HCT116 (cell line): ENCODE data around the gene BRMS1. TPM values are rescaled to one million over a fixed set of nuclear protein-coding genes. Genes with fewer than 3 reads are reported as not detected.

Source experiments
- ATAC-seq: fragments of 200-7000 bp; cut with Tn5 transposase; 2 replicates; pipeline ENCODE4 v1.9.1; 2020; ENCODE audit warnings: mild to moderate bottlenecking, moderate library complexity
- BruUV-seq: library from RNA; stranded (reverse); fragments of 400-500 nt; replicated peaks from 2 replicates; lab custom pipeline; 2021; lab: Mats Ljungman, UMichigan
- CTCF ChIA-PET: fragments of 300-600 bp; sonication (Branson Sonifier 250); formaldehyde crosslinking; loops from one replicate; lab custom pipeline; 2021; ENCODE audit warnings: antibody characterized with exemption; lab: Charles Lee
- POLR2A ChIA-PET: fragments of 300-600, 350-600 bp; sonication (Branson Sonifier 250); formaldehyde crosslinking; loops from one replicate; lab custom pipeline; 2021; ENCODE audit warnings: antibody characterized with exemption; lab: Charles Lee
- RAD21 ChIA-PET, 2 experiments: fragments of 300-600 bp; sonication (Branson Sonifier 250); formaldehyde crosslinking; loops; one replicate each; lab custom pipeline; 2023; ENCODE audit warnings: low total read pairs in 2 of 2; ENCODE audit not compliant: uncharacterized antibody in 2 of 2, unreplicated experiment in 2 of 2, low non-redundant PET in 1 of 2; lab: Charles Lee
- DNase-seq: peaks from one replicate; pipeline ENCODE4 v3.0.0-alpha.2; 2010; ENCODE audit warnings: low read depth, low spot score
- H2AFZ ChIP-seq: fragments of 200-600 bp; shearing (Covaris generic), sonication (generic); 2 replicates; pipeline ENCODE4 v1.6.1; 2017; ENCODE audit warnings: low read depth, mixed run types, mixed read lengths, antibody characterized with exemption, low read length; ENCODE audit not compliant: poor library complexity, severe bottlenecking
- H3K27ac ChIP-seq: 2 replicates; pipeline ENCODE4 v1.5.1; 2012; ENCODE audit warnings: low read depth, low read length
- H3K27me3 ChIP-seq: fragments of 200-600 bp; sonication (generic); 2 replicates; pipeline ENCODE4 v1.6.1; 2016; ENCODE audit warnings: mixed run types, low read length, mixed read lengths; ENCODE audit not compliant: insufficient read depth
- H3K36me3 ChIP-seq, 2 experiments: fragments of 200-500 bp in 1 of 2; fragments of 200-600 bp in 1 of 2; sonication (Bioruptor generic) in 1 of 2; sonication (generic) in 1 of 2; 2 replicates each; pipeline versions ENCODE4 v1.5.1 to v1.6.1; 2014 to 2016; ENCODE audit warnings: low read length in 2 of 2, inconsistent platforms in 1 of 2, mixed read lengths in 1 of 2, mixed run types in 1 of 2; ENCODE audit not compliant: insufficient read depth in 2 of 2, control insufficient read depth in 1 of 2
- H3K4me1 ChIP-seq, 2 experiments: fragments of 200-600 bp in 1 of 2; sonication (generic) in 1 of 2; 2 replicates each; pipeline versions ENCODE4 v1.5.1 to v1.6.1; 2012 to 2017; ENCODE audit warnings: low read length in 2 of 2, inconsistent platforms in 1 of 2, mild to moderate bottlenecking in 1 of 2, mixed read lengths in 1 of 2, mixed run types in 1 of 2, moderate library complexity in 1 of 2; ENCODE audit not compliant: insufficient read depth in 2 of 2, control insufficient read depth in 1 of 2
- H3K4me2 ChIP-seq: fragments of 200-600 bp; sonication (generic); 2 replicates; pipeline ENCODE4 v1.6.1; 2017; ENCODE audit warnings: mixed run types, low read length, mixed read lengths
- H3K4me3 ChIP-seq, 2 experiments: fragments of 200-600 bp in 1 of 2; sonication (generic) in 1 of 2; replicated peaks in 1 of 2; 2 replicates each; pipeline ENCODE4 v1.5.1; 2011 to 2016; ENCODE audit warnings: low read length in 2 of 2, control low read depth in 1 of 2, low read depth in 1 of 2, mild to moderate bottlenecking in 1 of 2, mixed read lengths in 1 of 2, mixed run types in 1 of 2
- H3K79me2 ChIP-seq: fragments of 200-600 bp; sonication (generic); 2 replicates; pipeline ENCODE4 v1.6.1; 2017; ENCODE audit warnings: mild to moderate bottlenecking, mixed run types, low read length, moderate library complexity, mixed read lengths; ENCODE audit not compliant: insufficient read depth
- H3K9ac ChIP-seq: fragments of 200-600 bp; sonication (generic); 2 replicates; pipeline ENCODE4 v1.6.1; 2016; ENCODE audit warnings: low read length, mixed read lengths
- H3K9me2 ChIP-seq: fragments of 200-600 bp; sonication (generic), shearing (Covaris generic); 2 replicates; pipeline ENCODE4 v1.6.1; 2017; ENCODE audit warnings: mixed run types, mild to moderate bottlenecking, moderate library complexity; ENCODE audit not compliant: insufficient read depth
- H3K9me3 ChIP-seq, 2 experiments: fragments of 200-500 bp in 1 of 2; fragments of 200-600 bp in 1 of 2; sonication (Bioruptor generic) in 1 of 2; sonication (generic) in 1 of 2; 2 replicates each; pipeline ENCODE4 v1.6.1; 2014 to 2017; ENCODE audit warnings: low read length in 2 of 2, mixed read lengths in 2 of 2, inconsistent platforms in 1 of 2, low read depth in 1 of 2, mild to moderate bottlenecking in 1 of 2, mixed run types in 1 of 2, moderate library complexity in 1 of 2; ENCODE audit not compliant: control insufficient read depth in 1 of 2, insufficient read depth in 1 of 2
- H4K20me1 ChIP-seq: fragments of 200-600 bp; sonication (generic), shearing (Covaris generic); 2 replicates; pipeline ENCODE4 v1.6.1; 2017; ENCODE audit warnings: mixed run types, mild to moderate bottlenecking, moderate library complexity; ENCODE audit not compliant: insufficient read depth
- EGR1 ChIP-seq: IDR thresholded peaks from 2 replicates; pipeline ENCODE4 v1.6.1; 2012; ENCODE audit warnings: low read depth
- ELF1 ChIP-seq: IDR thresholded peaks from 2 replicates; pipeline ENCODE4 v1.6.1; 2012; ENCODE audit warnings: low read depth, borderline replicate concordance
- EZH2 ChIP-seq: fragments of 200-600 bp; sonication (generic); IDR thresholded peaks from 2 replicates; pipeline ENCODE4 v1.6.1; 2017; ENCODE audit warnings: antibody characterized with exemption, mixed run types
- EZH2phosphoT487 ChIP-seq: fragments of 200-600 bp; IDR thresholded peaks from 2 replicates; pipeline ENCODE4 v1.6.1; 2018; ENCODE audit warnings: antibody characterized with exemption, borderline replicate concordance
- POLR2A ChIP-seq: IDR thresholded peaks from 2 replicates; pipeline ENCODE4 v1.7.0; 2011; ENCODE audit warnings: borderline replicate concordance; ENCODE audit not compliant: insufficient read depth, insufficient read length; ENCODE audit errors: extremely low read depth
- SIN3A ChIP-seq: IDR thresholded peaks from 2 replicates; pipeline ENCODE4 v1.6.1; 2012; ENCODE audit warnings: low read depth
- SP1 ChIP-seq: IDR thresholded peaks from 2 replicates; pipeline ENCODE4 v1.6.1; 2012; ENCODE audit warnings: low read depth
- SRF ChIP-seq: IDR thresholded peaks from 2 replicates; pipeline ENCODE4 v1.6.1; 2012; ENCODE audit warnings: low read depth
- TCF7L2 ChIP-seq: IDR thresholded peaks from 2 replicates; pipeline ENCODE4 v1.7.0; 2011; ENCODE audit warnings: borderline replicate concordance, inconsistent platforms; ENCODE audit not compliant: insufficient read depth, insufficient read length; ENCODE audit errors: extremely low read depth
- YY1 ChIP-seq: IDR thresholded peaks from 2 replicates; pipeline ENCODE4 v1.6.1; 2011; ENCODE audit warnings: low read length, low read depth, moderate library complexity, mild to moderate bottlenecking; ENCODE audit not compliant: insufficient replicate concordance; ENCODE audit errors: extremely low read depth
- intact Hi-C: fragments of 100-400 bp; cut with micrococcal nuclease; formaldehyde crosslinking; loops from 2 replicates; pipeline ENCODE4 v1.10.0; 2022
- total RNA-seq: library from RNA; stranded (reverse); gene quantifications from one replicate; pipeline ENCODE4 v1.2.1, GENCODE V29; 2021; ENCODE audit not compliant: unreplicated experiment
- TF ChIP-seq, protein P1 (sequence below): IDR thresholded peaks from 2 replicates; pipeline ENCODE4 v1.6.1; 2012; ENCODE audit warnings: low read depth
- TF ChIP-seq, protein P2 (sequence below): IDR thresholded peaks from 2 replicates; pipeline ENCODE4 v1.6.1; 2011; ENCODE audit warnings: mild to moderate bottlenecking, low read length, moderate library complexity; ENCODE audit not compliant: insufficient replicate concordance; ENCODE audit errors: extremely low read depth
- TF ChIP-seq, protein P3 (sequence below): IDR thresholded peaks from 2 replicates; pipeline ENCODE4 v1.6.1; 2012
- TF ChIP-seq, protein P4 (sequence below): IDR thresholded peaks from 2 replicates; pipeline ENCODE4 v1.6.1; 2012

BRMS1 gene
- total RNA-seq, 1 experiment from 2014 or later, result 42.1 TPM

DNA sequence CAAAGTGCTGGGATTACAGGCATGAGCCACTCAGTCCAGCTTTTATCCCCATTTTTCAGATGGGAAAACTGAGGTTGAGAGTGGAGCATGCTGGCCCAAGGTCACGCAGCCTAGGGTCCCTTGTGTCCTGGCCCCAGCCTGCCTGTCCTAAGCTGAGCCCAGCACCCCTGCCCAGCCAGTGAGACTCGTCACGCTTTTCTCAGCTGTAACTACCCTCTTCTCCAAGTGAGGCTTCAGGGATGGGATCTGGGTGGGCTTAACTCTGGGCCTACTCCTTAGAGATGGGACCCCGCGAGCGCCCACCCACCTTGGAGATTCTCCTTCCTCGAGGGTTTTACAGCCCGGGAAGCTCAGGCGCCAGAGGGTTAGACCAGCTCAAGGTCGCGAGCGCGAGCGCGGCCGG is 53.6 kb downstream of the BRMS1 start:
- TF ChIP-seq, protein P1, sequence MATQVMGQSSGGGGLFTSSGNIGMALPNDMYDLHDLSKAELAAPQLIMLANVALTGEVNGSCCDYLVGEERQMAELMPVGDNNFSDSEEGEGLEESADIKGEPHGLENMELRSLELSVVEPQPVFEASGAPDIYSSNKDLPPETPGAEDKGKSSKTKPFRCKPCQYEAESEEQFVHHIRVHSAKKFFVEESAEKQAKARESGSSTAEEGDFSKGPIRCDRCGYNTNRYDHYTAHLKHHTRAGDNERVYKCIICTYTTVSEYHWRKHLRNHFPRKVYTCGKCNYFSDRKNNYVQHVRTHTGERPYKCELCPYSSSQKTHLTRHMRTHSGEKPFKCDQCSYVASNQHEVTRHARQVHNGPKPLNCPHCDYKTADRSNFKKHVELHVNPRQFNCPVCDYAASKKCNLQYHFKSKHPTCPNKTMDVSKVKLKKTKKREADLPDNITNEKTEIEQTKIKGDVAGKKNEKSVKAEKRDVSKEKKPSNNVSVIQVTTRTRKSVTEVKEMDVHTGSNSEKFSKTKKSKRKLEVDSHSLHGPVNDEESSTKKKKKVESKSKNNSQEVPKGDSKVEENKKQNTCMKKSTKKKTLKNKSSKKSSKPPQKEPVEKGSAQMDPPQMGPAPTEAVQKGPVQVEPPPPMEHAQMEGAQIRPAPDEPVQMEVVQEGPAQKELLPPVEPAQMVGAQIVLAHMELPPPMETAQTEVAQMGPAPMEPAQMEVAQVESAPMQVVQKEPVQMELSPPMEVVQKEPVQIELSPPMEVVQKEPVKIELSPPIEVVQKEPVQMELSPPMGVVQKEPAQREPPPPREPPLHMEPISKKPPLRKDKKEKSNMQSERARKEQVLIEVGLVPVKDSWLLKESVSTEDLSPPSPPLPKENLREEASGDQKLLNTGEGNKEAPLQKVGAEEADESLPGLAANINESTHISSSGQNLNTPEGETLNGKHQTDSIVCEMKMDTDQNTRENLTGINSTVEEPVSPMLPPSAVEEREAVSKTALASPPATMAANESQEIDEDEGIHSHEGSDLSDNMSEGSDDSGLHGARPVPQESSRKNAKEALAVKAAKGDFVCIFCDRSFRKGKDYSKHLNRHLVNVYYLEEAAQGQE, result no peak
- TF ChIP-seq ELF1 (no peak), SIN3A (no peak), YY1 (no peak), POLR2A (no peak), EZH2phosphoT487 (no peak), SP1 (no peak), EGR1 (no peak), EZH2 (no peak), TCF7L2 (no peak), SRF (no peak)
- TF ChIP-seq, protein P2, sequence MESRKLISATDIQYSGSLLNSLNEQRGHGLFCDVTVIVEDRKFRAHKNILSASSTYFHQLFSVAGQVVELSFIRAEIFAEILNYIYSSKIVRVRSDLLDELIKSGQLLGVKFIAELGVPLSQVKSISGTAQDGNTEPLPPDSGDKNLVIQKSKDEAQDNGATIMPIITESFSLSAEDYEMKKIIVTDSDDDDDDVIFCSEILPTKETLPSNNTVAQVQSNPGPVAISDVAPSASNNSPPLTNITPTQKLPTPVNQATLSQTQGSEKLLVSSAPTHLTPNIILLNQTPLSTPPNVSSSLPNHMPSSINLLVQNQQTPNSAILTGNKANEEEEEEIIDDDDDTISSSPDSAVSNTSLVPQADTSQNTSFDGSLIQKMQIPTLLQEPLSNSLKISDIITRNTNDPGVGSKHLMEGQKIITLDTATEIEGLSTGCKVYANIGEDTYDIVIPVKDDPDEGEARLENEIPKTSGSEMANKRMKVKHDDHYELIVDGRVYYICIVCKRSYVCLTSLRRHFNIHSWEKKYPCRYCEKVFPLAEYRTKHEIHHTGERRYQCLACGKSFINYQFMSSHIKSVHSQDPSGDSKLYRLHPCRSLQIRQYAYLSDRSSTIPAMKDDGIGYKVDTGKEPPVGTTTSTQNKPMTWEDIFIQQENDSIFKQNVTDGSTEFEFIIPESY, result no peak
- TF ChIP-seq, protein P3, sequence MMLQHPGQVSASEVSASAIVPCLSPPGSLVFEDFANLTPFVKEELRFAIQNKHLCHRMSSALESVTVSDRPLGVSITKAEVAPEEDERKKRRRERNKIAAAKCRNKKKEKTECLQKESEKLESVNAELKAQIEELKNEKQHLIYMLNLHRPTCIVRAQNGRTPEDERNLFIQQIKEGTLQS, result no peak
- TF ChIP-seq, protein P4, sequence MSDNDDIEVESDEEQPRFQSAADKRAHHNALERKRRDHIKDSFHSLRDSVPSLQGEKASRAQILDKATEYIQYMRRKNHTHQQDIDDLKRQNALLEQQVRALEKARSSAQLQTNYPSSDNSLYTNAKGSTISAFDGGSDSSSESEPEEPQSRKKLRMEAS, result no peak
- ATAC-seq, result no peak
- H3K79me2 ChIP-seq, result peaks cover 19% of the 10 kb centered on the region
- ChIA-PET RAD21 (no interaction called here), CTCF (interaction anchor here (1.0 to 1.8 kb wide), 2 partner anchors 9 to 20 kb away, joined by 4 to 10 read pairs; no protein-coding TSS in a partner anchor), POLR2A (interaction anchor here (1.3 kb wide), 1 partner anchor 21 kb away, joined by 7 read pairs; no protein-coding TSS in a partner anchor)
- H3K4me1 ChIP-seq, result peaks cover 22 to 45% of the 10 kb centered on the region in 2 experiments
- peak overlapping the region; percentile 99 for H3K4me2 ChIP-seq
- no peak overlapping the region; the same call in 1 of the 2 replicates for H3K27ac ChIP-seq
- BruUV-seq, result no TSS peak
- peak overlapping the region; percentile 39; the same call in 1 of the 2 replicates for H3K9ac ChIP-seq
- DNase-seq, result no peak
- no peaks in the 10 kb centered on the region for H4K20me1 ChIP-seq
- no peaks in the 10 kb centered on the region for H3K9me3 ChIP-seq
- intact Hi-C loops, result no loop called here
- no peaks in the 10 kb centered on the region for H3K9me2 ChIP-seq
- no peaks in the 10 kb centered on the region for H3K36me3 ChIP-seq
- H3K4me3 ChIP-seq, result peak overlapping the region; percentile 36 to 67
- H3K27me3 ChIP-seq, result no peaks in the 10 kb centered on the region
- H2AFZ ChIP-seq, result peak overlapping the region; percentile 35
